ENCODE results near the gene RESP18.
"Not testable (repeated sequence)": the region's sequence is repeated elsewhere in the genome, so short reads cannot be mapped to it uniquely, and the experiment has no call there.

Gene RESP18

DNA sequence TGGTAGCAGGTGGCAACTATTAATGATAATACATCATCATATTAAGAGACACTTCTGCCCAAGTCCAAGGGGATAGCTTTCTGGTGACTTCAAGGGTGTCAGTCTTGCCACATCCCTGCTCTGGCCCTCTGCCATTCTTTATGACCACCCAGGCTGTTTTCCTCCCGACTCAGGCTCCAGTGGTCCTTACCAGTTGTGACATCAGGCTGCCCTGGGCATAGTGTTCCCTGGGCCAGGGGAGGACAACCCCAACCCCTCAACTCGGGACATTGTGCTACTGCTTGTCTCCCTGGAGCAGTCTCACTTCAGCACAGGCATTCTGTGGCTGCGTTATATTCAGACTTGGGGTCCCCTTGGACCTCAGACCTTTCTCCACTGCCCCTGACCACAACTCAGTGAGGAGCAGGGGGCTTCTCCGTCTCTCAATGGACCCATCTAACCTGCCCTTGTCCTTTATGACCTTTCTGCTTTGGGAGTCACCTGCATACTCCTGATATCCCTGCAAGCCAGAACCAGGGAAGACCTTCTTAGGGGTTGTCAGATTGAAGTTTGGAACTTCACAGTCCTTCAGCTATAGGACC, 40.5 kb downstream of the RESP18 start:
- no peak for DNase-seq (ENCODE audit: low spot score)

DNA sequence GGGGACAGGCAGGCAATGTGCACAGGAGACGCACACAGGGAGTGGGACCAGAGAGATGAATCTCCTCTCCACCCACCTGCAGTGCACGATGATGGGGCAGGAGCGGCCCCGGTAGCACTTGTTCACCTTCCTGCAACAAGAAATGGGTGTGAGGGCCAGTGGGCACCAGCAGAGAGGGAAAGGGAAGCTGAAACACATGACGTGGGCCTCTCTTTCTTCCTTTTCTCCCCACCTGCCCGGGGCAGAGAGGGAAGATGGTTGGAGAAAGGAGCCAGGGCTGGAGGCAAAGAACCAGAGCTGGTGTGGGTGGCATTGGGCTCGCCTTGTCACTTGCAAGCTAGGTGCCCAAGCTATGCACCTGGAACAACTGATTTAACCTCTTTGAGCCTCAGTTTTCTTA, 41.1 kb downstream of the RESP18 start:
- no peak for DNase-seq (ENCODE audit: low spot score)

DNA sequence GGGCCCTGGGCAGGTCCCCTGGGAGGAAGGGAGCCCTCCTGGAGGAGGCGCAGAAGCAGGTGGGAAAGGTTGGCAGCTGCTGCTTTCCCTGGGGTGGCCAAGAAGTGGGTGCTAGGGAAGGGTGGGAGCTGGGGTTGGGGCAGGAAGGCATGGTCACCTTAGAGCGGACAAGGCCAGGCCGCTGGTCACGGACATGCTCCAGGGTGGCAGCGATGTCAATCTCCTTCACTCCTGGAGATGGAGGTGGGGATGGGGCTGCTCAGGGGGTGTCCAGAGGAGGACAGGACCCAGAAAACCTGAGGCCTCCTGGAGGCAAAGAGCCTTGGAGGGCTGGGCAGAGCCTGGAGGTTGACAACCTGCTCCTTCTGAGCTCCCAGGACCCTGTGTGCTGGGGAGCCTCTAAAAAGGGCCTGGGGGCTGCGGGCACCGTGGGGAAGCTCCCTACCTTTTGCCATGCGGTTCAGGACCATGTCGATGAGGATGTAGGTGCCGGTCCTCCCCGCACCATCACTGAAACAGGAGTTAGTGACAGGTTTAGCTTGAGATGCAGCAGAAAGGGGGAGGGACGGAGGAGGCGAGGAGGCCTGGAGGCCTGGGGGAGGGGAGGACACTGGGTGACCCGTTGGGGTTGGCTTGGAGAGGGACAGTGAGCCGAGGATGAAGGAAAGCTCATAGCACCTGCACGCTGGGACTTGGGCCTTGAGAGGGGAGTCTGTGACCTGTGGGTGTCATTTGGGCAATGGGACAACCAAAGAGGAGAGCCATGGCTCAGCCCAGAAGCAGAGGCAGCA, 42.0 kb downstream of the RESP18 start:
- no peak for DNase-seq (ENCODE audit: low spot score)

DNA sequence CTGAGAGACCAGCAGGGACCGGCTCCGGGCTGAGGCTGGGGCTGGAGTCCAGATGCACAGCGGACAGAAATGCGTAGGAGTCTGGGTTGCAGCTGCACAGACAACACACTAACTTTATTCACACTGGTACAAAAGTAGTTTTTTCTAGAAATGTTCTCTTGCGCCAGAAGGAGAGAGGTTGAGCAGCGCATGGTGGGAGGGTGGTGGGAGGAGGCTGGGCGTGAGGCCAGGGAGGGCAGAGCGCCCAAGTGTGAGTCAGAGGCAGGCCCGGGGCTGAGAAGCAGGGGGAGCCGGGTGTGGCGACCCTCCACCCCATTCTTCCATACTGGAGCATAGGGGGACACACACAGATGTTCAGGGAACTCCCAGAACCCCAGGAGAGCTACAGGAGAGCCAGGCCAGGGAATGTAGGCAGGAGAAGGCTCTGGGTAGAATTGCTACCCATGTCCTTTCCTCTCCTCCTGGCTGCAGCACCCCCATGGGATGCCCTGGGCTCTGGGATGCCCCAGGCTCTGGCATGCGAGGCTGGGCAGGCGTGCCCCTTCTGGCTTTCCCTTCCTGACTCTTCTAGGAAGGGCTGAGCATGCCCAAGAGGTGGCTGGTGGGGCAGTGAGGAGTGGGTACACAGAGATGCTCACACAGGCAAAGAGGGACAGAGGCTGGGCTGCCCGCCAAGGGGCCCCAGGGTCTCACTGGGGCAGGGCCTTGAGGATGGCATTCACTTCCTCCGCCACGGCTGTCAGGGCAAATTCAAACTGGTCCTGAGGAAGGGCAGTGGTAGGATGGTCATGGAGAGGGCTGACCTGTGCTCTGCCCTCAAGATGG, 42.8 kb downstream of the RESP18 start:
- DNase-seq (ENCODE audit: low spot score), result peak; percentile 89

DNA sequence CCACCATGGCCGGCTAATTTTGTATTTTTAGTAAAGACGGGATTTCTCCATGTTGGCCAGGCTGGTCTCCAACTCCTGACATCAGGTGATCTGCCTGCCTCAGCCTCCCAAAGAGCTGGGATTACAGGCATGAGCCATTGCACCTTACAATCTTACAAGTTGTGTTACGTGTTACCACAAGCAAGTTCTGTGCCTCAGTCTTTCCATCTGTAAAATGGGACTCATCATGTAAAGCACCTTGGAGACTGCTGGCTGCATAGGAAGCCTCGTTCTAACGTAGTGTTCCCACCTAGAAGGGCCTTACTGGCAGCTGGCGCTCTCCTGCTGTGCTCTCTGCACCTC, 43.4 kb downstream of the RESP18 start:
- no peak for DNase-seq (ENCODE audit: low spot score)

DNA sequence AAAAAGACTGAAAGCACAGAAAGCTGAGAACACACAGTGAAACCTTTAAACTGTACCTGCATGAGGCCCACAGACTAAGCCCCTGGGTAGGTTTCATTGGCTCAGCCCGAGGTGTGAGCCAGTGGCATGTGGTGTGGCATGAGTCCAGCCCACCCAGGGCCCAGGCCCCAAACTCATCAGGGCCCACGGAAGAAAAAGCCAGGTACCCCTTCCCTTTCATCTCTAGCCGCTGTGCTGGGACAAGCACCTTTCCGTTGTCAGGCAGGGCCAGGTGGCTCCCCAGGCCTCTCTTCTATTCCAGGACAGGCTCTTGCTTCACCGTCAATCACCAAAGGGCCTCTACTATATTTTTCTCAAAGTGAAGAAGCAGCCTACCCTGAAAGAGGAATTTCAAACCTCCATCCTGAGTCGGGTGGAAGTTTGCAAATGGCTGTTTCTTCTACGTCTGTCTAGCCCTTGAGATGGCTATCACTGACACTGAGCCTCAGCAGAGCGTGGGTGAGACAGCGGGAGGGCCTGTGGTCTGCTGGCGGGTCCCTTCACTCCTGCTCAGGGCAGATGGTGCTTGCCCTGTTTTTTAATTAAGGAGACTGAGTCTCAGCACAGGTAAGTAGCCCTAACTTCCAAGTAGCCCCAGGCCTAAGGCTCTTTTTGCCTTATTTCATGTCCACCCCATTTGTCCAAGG, 44.8 kb downstream of the RESP18 start:
- no peak for DNase-seq (ENCODE audit: low spot score)

DNA sequence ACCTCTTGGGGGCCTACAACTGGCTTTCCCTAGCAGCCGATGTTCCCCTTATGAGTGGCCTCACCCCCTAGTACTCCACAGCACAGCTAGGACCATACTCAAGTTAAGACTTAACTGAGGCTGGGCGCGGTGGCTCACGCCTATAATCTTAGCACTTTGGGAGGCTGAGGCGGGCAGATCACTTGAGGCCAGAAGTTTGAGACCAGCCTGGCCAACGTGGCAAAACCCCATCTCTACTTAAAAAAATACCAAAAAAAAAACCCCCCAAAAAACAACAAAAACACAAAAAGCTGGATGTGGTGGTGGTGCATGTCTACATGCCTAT, 45.5 kb downstream of the RESP18 start:
- not testable (repeated sequence) for DNase-seq (ENCODE audit: low spot score)

DNA sequence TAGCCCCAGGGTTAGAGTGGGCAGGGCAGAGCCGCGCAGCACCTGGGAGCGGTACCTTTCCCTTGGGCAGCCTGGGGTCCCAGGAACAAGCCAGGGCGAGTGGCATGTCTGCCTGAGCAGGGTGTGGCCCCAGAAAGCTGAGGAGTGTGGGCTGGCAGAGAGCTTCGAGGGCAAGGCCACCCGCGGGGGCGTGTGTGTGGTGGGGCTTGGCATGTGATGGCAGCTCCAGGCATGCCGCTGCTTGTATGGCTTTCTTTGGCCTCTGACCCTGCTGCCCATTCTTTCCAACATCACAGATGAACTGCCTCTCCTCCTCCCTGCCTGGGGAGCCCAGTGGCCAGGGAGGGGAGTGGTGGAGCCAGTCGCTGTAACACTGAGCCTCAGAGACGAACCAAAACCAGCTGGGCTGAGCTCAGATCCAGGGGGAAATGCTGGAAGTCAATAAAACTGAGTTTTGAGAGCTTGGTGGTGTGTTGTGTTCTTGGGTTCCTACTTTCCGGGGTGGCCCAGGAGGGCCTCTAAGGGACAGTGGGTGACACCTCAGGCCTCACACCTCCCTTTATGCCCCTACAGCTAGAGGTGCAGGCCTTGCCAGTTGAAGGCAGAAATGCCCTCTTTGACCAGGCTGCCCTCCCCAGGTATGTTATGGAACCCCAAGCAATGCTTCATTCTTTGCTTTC, 46.0 kb downstream of the RESP18 start:
- DNase-seq (ENCODE audit: low spot score), result peak; percentile 32

DNA sequence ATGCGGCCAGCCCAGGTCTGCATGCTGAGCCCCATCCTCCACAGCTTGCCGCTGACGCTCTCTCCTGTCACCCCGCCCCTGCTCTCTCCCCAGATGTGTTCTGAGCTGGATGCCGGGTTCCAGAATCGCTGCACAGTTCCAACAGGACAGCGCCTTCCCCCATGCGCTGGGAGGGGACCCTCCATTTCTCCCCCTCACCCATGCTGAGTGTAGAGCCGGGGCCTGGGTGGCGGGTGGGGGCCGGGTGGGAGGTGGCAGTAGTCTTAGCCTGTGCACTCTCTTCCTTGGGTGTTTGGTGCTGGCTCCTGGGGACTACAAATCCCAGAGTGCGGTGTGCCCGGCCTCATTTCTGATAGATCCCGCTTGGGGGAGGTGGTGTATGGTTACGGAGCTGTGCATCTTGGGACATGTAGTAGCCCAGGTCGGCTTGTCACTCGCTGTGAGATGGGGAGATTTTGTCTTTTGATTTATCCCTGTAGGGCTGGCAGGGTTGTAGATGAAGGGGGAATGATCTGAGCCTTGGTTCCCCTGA, 46.6 kb downstream of the RESP18 start:
- peak; percentile 69 for DNase-seq (ENCODE audit: low spot score)

DNA sequence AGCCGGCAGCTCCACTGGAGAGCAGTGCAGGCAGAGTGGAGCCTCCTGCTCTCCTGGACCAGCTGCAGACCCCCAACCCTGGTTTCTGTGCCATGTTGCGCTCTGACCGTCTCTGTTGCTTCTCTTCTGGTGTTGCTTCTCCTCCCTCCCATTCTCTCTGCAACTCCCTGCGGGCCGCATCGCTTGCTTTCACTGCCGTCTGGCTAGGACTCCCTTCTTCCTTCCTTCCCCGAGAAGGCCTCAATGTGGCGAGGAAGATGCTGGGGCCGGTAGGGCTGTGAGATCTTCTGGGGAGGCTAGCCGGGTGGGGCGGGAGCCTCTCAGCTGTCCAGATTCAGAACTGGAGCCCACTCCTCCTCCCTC, 47.2 kb downstream of the RESP18 start:
- DNase-seq (ENCODE audit: low spot score), result no peak

DNA sequence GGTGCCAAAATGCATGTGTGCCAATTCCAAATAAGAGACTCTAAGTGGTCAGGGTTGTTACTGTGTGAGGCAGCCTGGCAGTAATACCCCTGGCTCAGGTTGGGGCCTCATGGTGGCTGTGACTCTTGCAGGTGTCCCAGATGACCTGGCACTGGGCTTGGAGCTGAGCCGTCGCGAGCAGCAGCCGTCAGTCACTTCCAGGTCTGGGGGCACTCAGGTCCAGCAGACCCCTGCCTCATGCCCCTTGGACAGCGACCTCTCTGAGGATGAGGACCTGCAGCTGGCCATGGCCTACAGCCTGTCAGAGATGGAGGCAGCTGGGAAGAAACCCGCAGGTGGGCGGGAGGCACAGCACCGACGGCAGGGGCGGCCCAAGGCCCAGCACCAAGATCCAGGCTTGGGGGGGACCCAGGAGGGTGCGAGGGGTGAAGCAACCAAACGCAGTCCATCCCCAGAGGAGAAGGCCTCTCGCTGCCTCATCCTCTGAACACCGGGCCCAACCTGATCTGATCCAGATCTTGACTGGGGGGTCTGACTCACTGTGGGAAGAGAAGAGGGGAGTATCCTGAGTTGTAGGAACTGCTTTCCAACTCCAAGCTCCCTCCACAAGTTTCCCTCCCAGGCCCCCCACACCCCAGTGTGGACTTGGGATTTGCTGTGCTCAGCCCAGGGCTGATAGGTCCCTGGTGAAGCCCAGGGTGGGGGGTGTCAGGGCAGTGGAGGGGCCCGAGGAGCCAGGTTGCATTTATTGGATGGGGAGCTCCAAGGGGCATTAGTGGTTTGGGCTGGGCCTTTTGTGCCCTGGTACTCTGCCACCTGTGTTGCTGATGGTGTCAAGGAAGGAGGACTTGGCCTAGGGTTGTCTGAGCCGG, 47.8 kb downstream of the RESP18 start:
- DNase-seq (ENCODE audit: low spot score), result no peak

DNA sequence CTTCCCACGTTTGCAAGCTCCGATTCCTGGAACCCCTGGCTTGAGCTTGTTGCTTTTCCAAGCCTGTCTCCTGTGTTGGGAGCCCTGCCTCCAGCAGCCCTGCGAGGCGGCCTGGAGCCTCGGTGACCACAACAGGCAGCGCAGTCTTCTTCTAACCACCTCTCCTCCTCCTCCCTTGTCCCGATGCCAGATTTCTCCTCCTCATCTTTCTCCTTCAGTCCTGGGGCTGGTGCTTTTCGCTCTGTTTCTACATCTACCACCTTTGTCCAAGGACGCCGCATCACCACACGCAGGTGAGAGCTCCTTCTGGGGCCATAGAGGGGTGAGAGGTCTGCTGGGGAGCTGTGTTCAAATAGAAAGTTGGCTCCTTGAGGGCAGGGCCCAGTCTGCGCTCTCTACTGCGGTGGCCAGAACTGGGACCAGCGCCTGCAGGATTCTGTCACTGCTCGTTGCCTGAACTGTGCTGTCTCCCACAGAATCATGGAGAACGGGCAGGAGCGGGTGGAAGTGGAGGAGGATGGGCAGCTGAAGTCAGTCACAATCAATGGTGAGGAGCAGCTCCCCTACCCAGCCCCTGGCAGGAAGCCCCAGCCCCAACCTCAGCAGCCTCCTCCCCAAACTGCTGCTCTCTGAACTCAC, 49.5 kb downstream of the RESP18 start:
- no peak for DNase-seq (ENCODE audit: low spot score)

DNA sequence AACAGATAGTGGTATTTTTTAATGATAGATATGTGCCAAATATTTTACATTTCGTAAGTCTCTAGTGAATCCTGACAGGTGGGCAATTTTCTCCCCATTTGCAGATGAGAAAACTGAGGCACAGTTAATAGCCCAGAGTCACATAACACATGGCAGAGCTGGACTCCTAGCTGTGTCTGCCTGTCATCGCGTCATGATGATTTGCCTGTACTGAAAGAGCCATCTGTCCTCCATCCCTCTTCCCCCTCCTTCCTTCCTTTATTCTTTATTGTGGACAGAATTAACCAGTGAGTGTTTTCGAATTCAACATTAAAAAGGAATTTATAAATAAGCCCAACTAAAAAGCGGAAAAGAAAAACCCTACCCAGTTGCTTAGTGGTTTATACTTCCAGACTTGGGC, 50.2 kb downstream of the RESP18 start:
- DNase-seq (ENCODE audit: low spot score), result no peak

DNA sequence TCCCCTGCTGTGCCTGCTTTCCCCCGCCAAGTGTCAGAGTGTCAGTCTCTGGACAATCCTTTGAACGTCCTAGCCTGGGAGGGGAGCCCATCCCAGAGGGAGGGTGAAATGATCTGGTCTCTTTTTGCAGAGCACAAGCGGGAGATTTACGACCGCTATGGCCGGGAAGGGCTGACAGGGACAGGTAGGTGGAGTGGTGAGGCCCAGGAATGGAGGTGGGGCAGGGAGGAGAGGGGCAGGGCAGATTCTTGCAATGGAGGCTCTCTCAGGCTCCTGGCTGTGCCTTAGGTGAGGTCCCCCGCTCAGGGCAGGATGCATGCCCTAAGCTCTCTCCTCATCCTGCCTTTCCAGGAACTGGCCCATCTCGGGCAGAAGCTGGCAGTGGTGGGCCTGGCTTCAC, 51.0 kb downstream of the RESP18 start:
- DNase-seq (ENCODE audit: low spot score), result no peak

DNA sequence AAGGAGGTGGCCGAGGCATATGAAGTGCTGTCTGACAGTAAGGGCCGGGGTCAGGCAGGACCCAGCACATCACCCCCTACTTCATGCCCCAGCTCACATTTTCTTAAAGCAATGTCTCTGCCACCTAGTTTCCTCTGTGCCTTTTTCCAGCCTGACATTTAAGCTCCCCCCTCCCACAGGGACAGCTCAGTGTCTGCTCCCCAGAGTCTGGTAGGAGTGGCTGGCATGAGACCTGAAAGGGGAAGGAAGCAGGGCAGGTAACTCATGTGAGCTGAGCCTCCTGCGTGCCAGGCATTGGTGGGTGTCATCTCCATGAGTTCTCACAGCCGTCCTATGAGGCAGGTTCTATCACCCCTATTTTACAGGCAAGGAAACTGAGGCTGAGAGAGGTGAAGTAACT, 51.9 kb downstream of the RESP18 start:
- no peak for DNase-seq (ENCODE audit: low spot score)

DNA sequence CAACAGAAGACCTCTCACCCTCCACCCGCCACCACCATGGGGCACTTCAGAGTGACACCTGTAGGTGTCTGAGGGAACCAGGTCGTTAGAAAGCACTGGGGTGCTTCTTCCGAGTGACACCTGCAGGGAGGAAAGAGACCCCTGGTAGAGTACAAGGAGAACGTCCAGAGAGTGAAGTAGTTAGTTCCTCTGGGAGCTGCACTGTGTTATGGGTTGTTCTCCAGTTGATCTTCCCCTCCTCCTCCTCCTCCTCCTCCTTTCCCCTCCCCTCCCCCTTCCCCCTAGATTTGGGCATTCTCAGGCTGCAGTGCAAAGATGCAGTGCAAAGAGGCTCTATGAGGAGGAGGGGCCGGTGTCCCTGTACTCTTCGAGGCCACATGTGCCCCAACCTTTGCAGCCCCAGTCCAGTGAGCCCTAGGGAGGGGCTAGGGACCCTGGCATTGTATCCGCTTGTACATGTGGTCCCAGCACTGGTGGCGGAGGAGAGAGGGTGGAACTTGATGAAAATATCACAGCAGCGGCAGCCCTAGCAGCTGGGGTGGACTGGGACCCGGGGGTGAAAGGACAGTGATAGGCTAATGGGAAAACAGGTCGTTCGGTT, 52.5 kb downstream of the RESP18 start:
- no peak for DNase-seq (ENCODE audit: low spot score)

DNA sequence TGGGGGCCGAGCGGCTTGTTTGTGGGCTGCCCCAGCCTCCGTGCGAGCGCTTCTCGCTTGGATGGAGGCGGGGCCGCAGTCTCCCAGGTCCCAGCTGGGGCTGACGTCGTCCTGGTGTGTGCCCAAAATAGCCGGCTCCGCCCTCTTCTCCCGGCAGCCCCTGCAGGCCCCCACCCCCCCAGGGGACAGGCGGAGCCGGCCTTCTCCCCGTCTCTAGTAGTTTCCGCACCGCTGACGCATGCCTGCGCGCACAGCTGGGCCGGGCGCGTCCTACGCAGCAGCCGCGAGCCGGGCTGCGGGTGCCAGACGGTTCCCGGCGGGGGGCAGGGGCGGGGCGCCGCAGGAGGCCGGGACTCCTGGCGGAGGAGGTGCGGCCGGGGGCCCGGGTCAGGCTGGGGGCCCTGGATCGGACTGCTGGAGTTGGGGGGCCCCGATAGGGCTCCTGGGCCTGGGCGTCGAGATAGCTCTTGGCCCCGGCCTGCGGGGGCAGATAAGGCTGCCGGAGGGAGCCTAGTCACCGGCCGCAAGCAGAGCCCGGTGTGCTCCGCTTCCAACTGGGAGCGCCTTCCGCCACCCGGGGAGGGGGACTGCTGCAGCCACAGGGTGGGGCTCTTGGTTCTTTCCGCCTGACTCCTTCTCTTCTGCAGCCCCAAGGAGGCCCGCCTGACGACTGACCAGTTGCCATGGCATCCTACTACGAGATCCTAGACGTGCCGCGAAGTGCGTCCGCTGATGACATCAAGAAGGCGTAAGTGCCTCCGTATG, 53.2 kb downstream of the RESP18 start, which contains the start of gene DNAJB2:
DNAJB2 (plus strand) TSS at position 216 of the 765 bp plus-strand sequence; CDS start at position 684, 468 bp downstream.
- DNase-seq (ENCODE audit: low spot score), result peak; percentile 100

DNA sequence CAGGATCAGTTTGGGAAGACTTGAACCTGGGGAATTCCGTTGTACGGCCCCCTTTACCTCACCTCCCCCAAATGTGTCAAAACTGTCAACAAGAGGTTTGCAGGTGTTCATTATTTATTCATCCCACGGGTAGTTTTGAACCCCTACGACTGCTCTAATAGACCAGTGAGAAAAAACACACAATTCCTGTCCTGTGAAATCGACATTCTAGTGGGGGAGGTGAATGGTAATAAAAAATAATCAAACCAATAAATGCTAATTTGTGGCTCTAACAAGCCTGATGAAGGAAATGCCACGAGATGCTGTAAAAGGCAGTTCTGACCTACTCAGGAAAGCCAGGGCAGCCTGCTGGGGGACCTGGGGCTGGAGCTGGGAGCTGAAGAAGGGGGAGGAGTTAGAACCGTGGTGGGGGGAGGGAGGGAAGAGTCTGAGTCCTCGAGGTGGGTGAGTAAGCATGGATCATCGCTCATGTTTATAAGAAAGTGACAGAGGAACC, 53.8 kb downstream of the RESP18 start:
- DNase-seq (ENCODE audit: low spot score), result no peak

Data from GM03348 (cell line).